ENCODE results near the gene INAFM2.

Gene INAFM2

DNA sequence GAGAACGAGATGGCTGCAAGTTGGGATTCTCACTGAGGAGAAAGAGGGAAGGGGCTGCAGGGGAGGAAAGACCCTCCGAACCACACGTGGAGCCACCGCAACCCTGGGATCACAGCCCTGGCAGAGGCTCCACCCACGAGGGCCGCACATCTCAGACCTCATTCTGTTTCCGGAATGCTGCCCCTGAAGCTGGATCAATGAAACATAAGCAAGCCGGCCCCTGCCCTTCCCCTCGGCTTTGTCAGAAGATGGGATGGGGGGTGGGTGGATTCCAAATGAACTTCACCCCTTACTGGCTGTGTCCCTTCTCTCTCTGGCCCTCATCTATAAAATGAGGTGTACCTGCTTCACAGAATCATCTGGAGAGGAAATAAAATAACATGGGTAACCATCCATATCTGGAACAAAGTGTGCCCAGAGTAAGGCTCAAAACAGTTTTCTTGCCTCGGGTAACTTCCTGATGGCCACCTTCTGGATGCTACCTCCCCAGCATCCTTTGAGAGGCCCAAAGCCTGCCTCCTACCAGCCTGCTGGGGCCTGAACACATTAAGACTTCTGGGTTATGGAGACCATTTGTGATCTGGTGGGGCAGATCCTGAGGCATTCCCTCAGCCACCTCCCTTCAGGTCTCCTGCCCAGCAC lies 21.9 kb downstream of the INAFM2 start:
- DNase-seq = no peak

DNA sequence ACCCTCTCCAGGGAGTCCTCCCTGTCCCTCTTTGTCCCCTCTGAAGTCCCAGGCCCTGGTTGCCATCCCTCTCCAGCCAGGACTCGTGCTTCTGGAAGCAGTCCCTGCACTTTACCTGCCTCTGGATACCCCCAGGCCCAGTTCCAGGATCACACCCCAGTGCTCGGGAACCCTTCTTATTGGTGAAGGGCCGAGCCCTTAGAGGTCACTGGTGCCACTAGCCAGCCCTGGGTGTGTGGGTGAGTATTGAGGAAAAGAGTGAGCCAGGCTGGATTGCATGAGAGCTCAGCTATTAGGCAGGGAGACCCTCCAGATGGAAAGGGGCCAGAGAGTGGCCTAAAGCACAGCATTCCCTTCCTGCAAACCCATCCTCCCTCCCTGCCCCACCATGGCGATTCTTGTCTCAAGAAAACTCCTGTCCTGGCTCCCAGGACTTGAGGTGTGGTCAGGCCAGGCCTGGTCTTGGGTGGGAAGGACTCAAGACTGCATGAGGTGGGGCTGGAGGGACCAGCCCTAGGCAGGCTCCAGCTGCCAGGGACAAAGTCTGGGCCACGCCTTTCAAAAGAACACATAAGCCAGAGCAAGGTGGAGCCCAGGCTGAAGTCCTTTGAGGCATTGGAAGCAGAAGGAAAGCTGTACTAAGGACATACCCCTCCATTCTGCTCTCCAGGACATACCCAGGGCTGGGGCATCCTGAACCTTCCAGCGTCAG lies 22.5 kb downstream of the INAFM2 start:
- no peak for DNase-seq

DNA sequence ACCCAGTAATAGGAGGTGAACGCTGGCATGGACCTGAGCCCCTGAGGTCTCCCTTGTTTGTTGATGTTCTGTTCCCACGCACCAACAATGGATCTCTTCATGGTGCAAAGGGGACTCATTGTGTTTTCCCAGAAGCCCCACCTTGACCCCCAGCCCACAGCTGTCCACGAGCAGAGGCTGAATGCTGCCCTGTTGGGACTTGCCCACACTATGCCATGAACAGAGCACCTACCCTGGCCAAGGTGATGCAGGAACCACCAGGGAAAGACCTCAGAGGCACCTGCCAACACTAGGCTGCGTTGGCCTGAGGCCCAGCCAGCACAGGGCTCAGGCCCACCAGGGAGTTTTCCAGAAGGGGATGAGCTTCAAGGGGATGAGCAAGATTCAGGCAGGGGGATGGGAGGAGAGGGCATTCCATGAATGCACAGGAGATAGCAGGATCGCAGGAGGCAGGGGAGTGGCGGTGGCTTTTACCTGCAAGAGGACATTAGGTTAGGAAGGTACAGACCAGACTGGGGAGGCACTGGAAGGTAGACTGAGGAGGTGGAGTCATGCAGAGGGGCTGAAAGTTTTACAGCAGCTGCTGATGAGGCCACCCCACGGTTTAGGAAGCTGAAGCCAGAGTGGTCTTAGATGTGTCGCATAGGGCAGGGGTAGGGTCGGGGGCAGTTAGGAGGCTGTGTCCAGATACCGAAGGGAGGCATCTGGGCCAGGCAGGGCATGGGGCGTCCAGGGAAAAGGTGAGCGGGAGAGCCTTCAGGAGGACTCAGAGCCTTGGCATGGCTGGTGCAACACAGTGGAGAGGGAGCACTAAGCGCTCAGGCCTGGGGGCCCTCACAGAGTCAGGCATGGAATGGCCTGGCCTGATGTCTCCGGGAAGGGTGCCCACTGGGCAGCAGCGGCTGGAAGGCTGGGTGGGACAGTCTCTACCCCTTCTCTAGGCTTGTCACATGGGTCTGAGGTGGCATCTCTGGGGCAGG lies 23.4 kb downstream of the INAFM2 start:
- no peak for DNase-seq

DNA sequence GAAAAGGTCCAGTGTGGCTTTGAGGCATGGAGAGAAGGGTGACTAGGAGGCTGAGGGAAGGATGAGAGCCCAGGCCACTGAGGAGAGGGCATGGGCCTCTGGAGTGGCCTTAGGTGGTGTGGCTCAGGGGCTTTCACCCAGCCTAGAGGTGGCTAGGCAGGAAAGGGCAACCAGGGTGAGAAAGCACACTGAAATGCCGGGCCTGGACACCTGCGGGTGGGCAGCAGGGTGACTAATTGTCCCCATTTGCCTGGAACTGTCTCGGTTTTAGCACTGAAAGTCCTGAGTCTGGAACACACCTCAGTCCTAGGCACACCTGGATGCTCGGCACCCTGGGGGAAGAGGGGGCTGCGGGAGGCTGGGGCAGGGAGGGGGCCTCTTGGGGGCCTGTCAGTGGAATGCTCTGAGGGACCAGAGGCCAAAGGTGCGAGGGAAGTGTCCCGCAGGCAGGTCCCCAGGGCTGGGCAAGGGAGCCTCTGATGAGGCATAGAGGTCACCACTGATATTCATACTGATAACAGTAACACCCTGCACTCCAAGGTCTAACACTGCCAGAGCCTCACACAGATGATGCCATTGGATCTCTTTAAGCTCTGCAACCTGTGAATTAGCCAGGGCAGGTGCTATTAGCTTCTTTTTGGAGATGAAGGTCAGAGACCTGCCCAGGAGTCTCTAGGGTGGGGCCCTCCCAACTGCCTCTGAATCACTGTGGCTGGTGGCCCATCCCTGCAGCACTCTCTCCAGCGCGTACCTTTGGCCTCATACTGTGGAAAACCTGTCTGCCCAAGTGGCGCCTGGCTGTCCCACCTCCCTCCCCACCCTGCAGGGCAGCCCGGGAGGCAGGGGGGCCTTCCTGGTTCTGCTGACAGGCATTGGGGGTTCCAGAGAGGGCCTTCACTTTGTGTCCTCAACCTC lies 24.3 kb downstream of the INAFM2 start:
- no peak for DNase-seq

DNA sequence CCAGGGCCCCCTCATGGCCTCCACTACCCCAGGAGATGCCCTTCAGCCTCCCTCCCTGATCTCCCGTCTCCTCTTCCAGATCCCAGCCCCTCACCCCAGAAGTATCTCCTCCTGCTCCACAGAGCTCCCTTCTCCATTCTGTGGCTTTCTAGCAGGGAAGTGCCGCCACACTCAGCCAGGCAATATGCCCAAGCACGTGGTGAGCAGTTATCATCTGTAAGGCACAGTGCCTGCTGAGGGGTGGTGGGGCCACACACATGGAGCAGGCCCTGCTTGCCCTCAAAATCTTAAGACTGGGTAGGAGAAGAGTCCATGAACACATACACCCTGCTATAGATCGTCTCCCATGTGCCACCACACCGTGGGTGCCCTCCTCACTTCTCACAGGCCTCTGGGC lies 25.0 kb downstream of the INAFM2 start:
- DNase-seq = no peak

DNA sequence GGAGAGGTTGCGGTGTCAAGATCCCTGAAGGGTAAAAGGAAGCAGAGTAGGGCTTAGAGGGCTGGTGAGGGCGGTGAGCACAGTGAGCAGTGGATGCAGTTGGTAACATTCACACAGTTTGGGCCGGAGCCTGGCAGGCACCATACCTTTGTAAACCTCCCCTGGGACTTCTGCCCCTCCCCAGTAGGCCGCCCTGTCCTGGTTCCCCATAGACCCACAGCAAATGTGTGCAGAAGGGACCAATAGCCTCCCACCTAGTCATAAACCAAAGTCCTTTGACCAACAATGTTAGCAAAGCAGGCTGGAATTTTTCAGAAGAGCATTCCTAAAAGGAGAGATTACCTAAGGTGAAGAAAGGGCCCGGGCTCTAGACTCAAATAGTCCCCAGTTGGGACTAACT lies 25.7 kb downstream of the INAFM2 start:
- DNase-seq = no peak

DNA sequence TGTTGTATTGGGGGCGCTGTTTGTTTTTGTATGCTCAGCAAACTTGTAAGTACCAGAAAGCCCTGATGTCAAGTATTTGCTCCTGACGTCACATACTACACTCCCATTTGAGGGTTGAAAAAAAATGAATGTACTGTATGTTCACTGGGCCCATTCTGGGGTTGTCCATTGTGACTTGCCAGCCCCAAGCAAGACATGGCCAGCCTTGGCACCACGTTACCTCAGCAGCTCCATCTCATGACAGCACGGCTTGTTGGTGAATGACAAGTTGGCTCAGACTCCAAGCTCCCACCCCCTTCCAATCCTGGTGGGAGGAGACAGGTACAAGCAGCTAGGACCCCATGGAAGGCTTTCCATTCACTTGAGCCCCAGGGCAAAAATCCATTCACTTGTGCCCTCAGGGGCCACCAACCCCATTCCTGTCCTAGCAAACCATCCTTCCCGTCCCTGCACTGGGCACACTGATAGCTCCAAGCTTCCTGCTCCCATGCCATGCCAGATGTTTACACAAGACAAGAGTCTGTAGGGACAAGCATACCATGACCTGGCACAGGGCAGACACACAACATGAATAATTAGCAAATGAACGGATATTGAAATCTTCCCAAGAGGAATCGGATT lies 28.9 kb downstream of the INAFM2 start:
- no peak for DNase-seq

DNA sequence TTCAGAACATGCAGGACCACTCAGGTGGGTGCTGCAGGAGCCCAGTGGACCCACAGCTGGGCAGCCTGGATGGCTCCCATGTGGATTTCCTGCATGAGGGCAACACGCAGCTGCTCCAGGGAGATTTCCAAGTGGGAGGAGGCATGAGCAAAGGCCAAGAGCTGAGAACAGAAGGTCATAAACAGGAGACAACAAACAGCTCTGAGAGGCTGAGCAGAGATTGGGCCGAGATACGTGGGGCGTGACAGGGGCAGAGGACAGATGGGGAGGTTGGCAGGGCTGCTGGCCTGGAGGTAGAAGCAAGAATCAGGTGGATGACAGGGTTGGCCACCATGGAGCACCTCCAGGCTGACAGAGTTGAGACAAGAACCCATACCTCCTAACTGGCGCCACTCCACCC lies 30.2 kb downstream of the INAFM2 start:
- no peak for DNase-seq

DNA sequence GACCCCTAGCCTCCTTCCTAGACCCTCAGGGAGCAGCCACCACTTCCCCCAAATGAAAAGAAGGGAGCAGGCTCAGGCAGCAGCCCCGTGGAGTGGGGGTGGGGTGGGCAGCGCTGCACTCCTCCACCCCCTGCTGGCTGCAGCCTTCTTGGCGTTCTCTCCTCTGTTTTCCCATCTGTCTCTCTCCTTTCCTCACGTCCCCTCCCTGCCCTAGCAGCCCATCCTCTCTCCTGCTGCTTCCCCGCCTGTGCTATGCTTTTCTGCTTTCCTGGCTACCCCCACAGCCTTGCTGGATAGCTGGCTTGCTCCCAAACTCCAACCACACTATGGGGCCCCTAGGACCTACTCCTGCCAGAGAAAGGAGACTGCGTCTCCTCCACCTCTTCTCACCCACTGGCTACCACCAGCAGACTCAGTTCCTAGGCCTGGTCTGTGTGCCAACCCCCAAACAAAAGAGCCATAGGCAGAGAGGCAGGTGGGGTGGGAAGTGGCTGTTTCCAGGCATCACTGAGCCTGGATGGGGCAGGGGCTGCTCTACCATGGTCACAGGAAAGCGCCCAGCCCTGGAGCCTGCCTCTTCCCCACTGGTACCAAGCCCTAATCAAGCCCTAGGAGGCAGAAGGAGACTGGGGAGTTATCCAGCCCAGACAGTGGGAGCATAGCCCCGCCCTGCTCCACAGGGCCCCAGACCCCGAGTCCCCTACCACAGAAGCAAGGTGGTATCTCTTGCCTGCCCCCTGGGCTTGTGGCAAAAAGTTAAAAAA lies 31.1 kb downstream of the INAFM2 start:
- no peak for DNase-seq

DNA sequence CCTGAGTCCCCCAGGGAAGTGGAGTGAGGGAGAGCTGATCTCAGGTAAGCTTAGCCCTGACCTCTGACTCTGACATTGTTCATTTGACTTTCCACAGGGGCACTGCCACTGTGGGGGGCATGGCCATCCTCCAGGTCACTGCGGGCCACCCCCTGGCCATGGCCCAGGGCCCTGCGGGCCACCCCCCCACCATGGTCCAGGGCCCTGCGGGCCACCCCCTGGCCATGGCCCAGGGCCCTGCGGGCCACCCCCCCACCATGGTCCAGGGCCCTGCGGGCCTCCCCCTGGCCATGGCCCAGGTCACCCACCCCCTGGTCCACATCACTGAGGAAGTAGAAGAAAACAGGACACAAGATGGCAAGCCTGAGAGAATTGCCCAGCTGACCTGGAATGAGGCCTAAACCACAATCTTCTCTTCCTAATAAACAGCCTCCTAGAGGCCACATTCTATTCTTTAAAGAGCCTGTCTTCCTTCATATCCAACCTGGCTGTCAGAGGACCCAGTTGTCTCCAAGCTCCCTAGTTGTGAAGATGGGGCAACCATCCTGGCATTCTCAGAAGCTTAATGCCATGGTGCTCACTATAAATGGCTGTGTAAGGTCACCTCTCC lies 32.6 kb downstream of the INAFM2 start:
- DNase-seq = no peak

DNA sequence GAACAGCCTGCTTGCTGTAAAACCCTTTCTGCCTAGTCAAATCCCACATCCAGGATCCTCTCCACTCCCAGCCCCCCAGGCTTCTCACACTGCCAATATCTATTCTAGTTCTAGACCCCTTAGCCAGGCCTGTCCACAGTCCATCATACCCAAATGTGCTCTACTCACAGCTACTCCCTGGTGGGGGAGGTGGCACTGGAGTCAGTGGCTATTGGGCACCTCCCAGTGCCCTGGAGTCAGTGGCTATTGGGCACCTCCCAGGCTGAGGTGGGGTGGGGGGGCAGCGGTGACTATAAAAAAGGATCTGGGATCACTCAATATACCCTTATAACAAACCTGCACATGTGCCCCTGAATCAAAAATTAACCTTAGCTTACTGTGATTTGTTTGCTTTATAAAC lies 33.8 kb downstream of the INAFM2 start:
- no peak for DNase-seq

DNA sequence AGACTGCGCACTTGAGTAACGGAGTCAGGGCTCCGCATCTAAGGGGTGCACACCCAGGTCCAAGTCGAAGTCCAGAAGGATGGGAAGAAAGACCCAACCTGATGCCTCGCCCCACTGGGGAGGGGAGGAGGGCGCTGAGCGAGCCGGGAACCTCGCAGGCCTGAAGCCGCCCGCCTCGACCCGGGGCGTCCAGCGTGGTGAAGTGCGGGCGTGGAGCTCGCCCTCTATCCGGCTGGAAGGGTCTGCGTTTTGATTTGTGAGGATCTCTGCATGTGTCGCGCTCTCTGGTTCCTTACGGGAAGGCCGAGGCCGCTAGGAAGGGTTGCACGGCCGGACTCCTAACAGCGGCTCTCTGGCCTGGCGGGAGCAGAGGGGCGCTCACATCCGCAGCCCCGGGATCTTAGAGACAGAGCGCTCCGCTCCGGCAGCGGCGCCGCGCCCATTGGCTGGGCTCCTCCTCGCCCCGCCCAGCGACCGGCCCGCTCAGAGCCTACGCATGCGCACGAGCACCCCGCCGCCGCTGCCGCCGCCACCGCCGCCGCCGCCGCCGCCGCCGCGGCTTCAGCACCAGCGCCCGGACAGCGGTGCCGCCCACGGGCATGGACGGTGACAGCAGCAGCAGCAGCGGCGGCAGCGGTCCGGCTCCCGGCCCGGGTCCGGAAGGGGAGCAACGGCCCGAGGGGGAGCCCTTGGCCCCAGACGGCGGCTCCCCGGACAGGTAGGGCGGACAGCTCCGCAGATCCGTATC lies 34.4 kb downstream of the INAFM2 start, which contains the start of gene DISP2:
TSS of gene DISP2 (plus strand) at position 497 of the 748 bp plus-strand sequence. CDS start at position 600, 103 bp downstream.
- peak; percentile 87 for DNase-seq

DNA sequence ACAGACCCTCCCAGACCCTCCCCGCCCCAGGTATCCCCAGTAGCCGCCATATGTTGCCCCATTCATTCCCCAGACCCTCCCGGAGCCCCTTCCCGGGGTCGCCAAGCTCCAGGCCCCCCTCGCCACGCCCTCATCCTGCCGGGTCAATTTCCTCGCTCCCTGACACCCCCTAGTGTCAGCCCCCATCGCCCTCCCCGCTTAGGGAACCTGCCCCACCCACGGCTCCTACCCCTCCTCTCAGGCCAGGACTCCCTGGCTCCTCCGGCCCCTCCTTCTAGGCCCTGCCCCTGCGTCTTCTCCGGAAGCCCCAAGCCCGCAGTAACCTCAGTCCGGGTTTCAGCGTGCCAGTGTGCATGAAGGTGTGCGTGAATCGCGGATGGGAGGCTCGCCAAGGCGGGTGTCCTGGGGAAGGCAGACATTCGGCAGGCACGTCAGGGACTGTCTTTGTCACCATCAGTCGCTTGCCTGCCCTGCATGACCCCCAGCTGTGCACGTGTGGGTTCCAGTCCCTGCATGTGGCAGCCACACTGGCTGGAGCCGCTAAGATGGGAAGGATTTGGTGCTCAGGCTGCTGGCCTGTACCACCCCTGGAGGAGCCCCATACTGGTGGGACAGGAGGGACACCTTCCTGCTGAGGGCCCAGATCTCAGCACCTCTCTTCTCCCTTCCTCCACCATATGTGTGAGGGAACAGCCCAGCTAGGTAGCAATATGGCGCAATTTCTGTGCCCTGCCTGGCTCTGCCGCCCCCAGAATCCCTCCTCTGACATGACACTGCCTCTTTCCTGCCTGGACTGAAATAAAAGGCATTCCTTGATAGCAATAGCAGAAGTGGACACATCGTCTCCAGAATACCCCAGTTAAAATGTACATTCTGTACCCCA lies 35.2 kb downstream of the INAFM2 start:
- DNase-seq = no peak

DNA sequence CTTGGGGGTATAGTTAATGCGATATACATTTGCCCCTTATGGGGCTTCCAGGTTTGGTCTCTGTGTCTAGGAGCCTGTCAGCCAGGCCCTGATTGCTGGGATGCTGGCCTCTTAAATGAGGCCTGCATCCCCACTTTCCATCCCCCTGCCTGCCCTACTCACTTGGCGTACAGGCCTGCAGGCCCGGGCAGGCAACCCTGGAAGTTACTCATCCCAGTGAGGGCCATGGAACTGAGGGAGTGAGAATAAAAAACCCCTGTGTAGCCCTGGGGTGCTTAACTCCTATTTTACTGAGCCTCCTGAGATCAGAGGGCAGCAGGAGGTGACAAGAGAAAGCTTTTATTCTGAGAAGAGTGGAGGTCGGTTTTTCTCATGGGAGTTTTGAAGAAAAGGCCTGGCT lies 36.5 kb downstream of the INAFM2 start:
- DNase-seq = no peak

DNA sequence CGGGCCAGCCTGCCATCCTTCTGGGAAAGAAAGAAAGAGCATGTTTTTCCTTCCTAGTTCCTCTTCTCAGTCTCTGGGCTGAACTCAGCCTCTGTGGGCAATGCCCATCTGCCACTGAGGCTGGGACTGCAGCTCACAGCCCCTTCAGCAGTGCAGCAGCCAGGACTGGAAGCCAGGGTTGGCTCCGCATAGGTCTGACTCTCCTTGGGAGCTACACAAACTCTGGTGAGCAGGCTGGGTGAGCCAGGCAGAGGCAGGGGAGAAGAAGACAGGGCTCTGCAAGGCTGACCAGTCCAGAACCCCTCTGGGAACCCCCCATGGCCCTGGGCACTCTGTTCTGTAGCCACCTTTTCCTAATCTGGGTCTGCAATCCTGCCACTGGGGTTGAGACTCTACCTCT lies 38.1 kb downstream of the INAFM2 start:
- DNase-seq = no peak

DNA sequence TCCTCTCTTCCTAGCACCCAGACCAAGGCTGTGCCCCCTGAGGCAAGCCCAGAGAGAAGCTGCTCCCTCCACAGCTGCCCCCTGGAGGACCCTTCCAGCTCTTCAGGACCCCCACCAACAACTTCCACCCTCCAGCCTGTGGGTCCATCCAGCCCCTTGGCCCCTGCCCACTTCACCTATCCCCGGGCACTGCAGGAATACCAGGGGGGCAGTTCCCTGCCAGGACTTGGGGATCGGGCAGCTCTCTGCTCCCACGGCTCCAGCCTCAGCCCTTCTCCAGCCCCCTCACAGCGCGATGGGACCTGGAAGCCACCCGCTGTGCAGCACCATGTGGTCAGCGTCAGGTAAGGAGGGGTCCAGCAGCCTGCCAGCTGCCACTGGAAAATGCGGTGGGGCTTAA lies 40.1 kb downstream of the INAFM2 start:
- no peak for DNase-seq

DNA sequence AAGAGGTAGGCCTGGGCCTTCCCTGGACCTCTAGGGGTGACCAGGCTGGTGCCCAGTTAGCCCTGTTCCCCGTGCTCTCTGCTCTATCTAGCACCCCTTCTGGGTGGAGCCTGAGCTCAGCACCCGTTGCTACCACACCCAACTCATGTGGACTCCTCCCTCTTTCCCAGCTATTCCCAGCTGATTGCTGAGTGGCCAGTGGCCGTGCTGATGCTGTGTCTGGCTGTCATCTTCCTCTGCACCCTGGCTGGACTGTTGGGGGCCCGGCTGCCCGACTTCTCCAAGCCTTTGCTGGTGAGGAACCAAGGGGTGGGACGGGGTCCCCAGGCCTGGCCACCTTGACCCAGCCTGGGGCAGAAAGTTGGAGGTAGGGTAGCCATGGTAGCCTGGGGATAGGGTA lies 40.8 kb downstream of the INAFM2 start:
- no peak for DNase-seq

DNA sequence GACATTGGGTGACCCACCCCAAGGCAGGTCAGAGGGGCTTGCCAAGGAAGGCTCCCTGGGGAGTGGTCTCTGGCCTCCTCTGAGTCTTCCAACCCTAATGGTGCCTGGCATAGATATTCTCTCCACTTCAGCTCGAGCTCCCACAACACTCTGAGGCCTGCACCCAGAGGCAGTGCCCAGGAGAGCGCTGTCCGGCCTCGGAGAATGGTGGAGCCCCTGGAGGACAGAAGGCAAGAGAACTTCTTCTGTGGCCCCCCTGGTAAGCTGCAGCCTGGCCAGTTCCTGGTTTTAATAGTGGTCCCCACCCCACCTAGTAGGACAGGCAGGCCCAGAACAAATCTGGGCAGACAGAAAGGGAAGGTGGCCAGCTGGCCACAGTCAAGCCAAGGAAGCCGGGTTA lies 41.5 kb downstream of the INAFM2 start:
- no peak for DNase-seq

Measured in CD4-positive, alpha-beta T cell treated with Interferon gamma for 1 hour (primary cell).